Stimulated activated naive CD8-positive, alpha-beta T cell treated with anti-CD3 and anti-CD28 coated beads, Interleukin-15, Interleukin-2, amounts not matched to agents 100 U/mL and 50 U/mL, for 24 hours (primary cell): ENCODE data around the gene ISG15.
"Not testable (repeated sequence)": the region's sequence is repeated elsewhere in the genome, so short reads cannot be mapped to it uniquely, and the experiment has no call there.

Source experiments
- ATAC-seq: fragments of 150-1000 bp; cut with Tn5 transposase; one replicate; pipeline ENCODE4 v1.10.0; 2021
- DNase-seq: peaks from one replicate; pipeline ENCODE4 v3.0.0; 2021

ISG15 gene

DNA sequence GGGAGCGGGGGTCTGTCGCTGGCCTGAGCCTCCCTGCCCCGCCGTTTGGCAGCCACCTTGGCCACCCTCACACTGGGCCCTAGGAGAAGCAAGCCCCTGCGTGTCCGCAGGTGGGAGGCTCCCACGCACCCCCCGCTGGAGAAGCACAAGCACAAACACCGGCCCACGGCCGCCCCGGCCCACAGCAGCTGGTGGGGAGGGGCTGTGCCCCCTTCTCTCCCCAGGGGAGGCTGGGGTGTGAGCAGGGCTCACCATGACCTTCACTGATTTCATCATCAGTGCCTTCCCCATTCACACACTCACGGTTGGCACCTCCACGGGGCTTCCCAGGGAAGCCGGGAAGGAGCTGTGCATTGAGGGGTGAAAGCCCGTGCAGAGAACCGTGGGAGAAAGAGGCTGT, 14.5 kb downstream of the ISG15 start:
- DNase-seq (no peak), ATAC-seq (no peak)

DNA sequence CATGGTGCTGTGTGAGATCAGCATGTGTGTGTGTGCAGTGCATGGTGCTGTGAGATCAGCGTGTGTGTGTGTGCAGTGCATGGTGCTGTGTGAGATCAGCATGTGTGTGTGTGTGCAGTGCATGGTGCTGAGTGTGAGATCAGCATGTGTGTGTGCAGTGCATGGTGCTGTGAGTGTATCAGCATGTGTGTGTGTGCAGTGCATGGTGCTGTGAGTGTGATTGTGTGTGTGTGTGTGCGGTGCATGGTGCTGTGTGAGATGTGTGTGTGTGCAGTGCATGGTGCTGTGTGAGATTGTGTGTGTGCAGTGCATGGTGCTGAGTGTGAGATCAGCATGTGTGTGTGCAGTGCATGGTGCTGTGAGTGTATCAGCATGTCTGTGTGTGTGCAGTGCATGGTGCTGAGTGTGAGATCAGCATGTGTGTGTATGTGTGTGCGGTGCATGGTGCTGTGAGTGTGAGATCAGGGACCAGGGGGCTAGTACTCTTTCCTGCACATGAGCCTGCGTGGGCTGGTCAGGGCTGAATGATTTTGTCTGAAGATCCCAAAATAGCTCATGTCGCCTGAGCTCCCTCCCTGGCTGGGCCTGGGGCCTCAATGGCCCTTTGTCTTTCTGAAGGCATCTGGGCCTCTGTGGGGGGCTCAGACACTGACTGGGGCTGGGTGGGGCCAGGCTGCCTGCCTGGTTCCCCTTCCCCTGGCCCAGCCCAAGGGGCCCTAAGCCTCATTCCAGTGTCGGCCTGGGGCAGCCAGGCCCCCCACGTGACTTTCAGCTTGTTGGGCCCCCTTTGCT, 17.8 kb downstream of the ISG15 start:
- DNase-seq, ATAC-seq: not testable (repeated sequence)

DNA sequence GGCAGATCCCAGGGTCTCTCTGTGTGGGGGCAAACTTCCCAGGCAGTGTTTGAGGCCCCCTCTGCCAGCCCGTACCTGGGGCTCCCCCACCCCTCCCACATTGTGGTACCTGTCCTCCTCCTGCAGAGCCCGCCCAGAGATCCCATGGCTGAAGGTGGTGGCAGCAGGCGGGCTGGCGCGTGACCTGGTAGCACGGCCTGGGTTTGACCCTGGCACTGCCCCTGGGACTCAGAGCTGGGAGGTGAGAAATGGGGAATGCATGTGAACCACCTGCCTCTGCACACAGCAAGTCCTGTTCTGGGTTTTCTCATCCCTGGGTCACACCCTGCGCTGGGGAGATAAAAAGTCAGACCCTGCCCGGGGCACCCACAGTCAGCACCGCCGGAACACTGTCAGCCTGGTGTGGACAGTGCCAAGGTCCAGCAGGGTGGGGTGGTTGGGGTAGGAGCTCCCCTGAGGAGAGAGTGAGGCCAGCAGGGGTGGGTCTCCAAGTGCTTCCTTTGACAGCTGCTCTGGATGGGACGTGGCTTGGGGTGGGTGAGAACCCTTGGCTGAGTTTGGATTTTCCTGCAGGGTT, 18.4 kb downstream of the ISG15 start:
- ATAC-seq: no peak
- no peak for DNase-seq

DNA sequence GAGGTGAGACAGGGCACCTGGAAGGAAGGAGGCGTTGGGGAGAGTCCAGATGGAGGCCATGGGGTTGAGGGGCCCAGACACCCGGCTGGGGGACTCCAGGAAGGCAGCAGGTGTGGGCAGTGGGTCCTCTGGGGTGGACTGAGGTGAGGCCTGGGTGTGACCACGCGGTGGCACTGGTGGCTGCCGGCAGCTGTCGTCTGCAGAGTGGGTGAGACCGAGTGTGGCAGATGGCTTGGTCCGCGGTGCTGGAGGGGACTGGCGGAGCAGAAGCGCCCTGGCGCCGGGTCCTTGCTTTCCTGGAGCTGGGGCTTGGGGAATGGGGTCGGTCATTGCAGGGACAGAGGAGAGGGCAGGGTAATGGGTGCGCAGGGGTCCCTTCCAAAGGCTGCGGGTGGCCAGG, 19.1 kb downstream of the ISG15 start:
- no peak for ATAC-seq
- DNase-seq: no peak

DNA sequence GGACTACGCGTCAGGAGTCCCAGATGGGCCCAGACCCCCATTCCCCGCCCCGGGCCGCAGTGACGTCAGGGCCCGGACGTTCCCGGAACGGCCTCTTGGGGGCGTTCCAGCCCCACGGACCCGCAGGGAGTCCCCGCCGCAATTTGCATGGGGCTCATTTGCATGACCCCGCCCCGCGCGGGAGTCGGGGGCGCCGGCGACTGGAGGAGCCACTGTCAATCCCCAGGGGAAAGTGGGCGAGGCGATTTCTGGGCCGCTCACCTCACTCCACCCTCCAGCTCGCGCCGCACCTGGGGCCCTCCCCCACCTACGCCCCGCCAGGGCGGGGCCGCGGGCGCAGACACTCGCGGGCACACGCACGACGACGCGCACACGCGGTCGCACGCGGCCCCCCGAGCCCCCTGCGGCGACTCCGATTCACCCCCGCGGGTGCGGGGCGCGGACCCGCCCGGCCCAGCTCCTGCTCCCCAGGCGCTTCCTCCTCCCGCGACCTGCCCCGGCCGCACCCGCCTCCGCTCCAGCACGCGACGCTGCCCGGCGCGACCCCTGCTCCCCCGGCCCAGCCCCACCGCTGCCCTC, 19.8 kb downstream of the ISG15 start:
- peak; percentile 95 for ATAC-seq
- DNase-seq: peak; percentile 96

DNA sequence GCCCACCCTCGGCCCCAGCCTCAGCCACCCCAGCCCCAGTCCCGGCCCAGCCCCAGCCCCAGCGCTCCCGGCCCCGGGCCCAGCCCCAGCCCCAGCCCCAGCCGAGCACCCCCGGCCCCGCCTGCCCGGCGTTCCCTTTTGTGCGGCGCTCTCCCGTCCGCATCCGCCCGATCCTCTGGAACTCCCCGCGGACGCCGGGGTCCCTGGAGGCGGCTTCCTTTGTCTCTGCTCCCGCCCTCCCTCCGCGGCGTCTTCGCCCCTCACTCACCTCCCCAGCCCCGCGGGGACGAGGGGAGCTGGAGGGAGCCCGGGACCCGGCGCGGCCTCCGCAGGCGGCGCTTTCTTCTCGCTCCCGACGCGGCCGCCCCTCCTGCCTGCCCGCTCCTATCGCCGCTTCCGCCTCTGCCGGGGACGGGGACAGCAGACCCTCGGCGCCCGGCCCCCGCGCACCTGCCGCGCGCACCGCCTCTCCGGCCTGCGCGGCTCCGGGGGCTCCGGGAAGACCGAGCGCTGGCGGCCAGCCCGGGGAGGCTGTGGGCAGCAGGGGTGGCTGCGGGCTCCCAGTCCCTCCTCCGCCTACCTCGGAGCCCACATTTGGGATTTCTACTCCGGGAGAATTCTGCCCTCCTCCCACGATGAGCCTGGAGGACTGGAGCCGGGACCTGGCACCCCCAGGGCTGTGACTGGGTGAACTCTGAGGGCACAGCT, 20.6 kb downstream of the ISG15 start:
- no peak for ATAC-seq
- no peak for DNase-seq

DNA sequence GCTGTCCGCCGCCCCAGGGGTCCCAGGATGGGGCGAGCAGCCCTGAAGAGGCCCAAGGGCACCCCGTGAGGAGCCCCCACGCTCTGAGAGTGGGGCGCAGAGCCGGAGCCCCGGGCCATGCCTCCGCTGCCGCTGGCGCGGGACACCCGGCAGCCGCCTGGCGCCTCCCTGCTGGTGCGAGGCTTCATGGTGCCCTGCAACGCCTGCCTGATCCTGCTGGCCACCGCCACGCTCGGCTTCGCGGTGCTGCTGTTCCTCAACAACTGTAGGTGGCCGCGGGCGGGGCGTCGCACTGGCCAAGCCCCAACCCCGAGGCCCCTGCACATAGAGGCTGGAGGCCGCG, 21.1 kb downstream of the ISG15 start:
- DNase-seq (no peak), ATAC-seq (no peak)

DNA sequence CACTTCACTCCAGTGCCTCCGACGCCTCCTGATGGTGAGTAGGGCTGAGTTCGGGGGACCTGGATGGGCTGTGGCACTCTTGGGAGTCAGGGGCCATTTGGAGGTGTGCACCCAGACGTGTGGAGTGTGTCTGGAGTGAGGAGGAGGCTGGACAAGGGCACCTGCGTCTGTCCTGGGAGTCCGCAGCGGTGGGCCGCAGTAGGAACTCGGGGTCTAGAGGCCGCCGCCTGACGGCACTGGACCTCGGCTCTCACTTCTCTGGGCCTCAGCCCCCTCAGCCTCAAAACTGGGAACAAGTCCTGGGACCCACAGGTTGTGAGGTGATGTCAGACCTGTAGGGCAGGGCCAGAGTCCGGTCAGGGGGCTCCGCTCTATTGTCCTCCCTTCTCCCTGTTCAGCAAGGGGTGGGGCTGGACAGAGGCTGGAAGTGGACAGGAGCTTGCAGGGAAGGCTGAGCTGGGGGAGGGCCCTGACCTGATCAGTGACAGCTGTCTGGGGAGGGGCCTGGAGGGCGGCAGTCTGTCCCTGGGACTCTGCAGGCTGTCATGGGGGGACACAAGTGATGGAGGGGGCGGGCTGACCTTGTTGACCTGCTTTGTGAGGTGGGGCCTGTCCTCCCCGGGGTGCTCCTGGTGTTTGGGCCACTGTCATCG, 22.1 kb downstream of the ISG15 start:
- no peak for ATAC-seq
- no peak for DNase-seq

DNA sequence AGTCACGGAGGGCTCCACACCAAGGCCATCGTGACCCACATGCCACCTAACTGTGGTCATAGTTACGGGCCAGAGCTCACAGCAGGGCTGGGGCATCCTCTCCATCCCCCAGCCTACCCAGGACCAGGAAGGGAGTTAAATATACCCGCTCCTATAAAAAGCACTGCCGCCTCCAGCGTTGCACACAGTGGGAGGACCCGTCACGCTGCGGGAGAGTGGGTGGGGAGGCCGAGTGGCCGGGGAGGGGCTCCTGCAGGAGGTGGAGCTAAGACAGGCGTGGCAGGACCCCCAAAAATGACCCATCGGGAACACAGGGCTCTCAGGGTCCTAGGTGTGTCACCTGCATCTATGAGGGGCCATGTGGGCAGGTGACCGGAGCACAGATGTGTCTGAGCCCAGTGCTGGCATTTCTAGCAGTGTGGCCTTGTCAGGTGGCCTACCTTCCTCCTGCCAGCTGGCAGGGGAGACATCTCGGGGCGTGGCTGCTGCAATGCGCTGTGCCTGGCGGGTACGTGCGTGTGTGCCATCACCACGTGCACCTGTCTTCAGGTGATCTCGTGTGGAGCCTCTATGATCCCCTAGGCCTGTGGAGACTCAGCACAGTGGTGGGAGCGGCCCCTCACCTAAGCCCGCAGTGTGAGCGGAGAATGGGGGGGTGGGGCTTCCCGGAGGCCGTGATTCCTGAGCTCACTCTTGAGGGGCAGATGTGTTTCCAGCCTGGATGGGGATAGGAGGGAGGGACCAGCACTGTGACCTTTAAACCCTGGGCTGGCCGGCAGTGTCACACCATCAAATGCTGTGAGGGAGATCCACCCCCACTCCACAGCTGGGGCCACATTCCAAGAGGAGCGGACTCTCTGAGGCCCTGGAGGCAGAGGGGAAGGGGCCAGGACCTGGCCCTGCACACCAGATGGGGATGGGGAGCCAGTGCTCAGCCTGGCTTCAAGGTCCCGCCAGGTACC, 24.4 kb downstream of the ISG15 start:
- no peak for DNase-seq
- ATAC-seq: no peak

DNA sequence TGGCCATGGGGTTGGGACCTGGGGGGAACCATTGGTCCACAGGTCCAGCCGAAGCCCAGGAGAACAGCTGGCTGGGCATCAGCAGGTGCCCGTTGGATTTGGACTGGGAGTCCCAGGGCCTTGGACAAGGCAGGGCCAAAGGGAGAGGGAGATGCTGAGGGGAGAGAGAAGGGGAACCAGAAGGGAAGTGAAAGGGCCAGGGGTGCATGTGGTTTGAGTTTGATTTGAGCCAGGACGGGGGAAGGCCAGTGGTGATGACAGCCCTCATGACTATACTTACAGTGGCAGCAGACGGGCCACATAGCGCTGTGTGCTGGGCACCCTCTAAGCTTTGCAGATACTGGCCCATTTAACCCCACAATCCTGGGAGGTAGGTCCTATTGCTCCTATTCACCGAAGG, 25.4 kb downstream of the ISG15 start:
- no peak for ATAC-seq
- DNase-seq: no peak

DNA sequence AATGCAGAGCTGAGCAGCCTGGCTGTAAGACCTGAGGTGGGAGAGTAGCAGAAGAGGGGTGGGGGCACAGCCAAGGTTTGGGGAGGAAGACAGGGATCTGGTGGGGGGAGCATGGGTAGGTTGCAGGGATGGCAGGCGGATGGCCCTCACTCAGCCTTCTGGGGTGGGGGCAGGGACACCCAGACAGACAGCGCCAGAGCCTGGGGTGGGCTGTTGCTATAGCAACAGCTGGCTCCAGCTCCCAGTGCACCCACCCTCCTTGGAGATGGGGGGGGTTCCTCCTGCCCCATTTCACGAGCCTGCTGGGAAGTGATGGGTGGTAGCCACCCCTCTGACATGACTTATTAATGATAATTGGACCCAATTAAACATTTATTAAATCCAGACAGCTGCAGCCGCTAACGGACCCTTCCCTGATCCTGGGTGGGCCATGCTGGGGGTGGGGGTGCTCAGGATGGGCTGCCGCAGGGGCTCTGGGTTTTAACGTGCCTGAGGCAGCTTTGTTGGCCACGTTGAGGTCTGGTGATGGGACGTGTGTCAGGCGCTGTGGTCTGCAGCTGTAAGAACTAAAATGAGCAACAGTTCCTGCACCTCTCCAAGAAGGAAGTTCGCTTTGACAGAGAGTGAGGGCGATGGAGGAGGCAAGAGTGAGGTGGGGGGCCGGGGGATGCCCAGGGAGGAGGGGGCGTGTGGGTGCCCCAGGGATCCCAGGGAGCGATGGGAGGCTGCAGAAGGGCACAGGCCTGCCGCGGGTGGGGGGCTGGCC, 26.0 kb downstream of the ISG15 start:
- DNase-seq (peak; percentile 43), ATAC-seq (peak; percentile 21)

DNA sequence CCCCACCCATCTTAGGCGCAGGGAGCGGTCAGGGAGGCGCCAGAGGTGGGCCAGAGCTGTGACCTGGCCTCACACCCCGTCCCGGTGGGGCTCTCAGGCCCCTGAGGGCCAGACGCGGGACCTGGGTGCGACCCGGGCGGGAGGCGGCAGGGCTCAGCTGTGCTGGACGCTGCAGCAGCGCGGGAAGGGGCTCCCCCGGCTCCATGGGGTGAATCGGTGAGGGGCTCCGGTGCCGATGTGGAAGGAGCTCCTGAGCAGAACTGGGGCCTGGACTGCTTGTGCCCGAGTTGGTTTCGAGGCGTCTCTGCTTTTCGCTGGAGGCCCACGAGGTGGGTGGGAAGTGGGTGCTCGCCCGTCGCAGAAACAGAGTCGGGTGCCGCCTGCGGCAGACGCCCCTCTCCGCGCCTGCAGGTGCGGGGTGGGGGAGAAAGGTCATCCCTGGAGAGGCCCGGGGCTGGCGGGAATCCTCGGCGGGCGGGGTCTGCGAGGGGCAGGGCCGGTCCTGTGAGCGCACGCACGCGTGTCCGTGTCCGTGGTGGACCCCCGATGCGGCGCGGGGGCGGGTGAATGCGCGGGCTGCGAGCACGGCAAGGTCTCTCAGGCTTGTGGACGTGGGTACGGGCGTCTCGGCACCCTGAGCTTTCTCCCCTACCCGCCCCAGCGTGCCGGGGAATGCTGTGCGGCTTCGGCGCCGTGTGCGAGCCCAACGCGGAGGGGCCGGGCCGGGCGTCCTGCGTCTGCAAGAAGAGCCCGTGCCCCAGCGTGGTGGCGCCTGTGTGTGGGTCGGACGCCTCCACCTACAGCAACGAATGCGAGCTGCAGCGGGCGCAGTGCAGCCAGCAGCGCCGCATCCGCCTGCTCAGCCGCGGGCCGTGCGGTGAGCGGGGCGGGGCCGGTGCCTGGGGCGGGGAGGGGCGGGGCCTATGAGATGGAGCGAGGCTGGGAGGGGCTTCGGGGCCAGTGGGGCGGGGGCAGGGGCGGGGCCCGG, 27.0 kb downstream of the ISG15 start:
- ATAC-seq: peak; percentile 70

DNA sequence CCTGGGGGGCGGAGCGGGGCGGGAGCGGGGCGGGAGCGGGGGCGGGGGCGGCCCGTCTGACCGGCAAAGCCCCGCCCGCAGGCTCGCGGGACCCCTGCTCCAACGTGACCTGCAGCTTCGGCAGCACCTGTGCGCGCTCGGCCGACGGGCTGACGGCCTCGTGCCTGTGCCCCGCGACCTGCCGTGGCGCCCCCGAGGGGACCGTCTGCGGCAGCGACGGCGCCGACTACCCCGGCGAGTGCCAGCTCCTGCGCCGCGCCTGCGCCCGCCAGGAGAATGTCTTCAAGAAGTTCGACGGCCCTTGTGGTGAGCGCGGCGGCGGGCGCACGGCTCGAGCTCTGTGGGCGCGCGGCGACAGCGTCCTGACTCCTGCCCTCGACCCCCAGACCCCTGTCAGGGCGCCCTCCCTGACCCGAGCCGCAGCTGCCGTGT, 27.8 kb downstream of the ISG15 start:
- DNase-seq (no peak), ATAC-seq (no peak)

More for the DNA sequence above, 27.0 kb downstream of the ISG15 start:
- DNase-seq: peak; percentile 79

DNA sequence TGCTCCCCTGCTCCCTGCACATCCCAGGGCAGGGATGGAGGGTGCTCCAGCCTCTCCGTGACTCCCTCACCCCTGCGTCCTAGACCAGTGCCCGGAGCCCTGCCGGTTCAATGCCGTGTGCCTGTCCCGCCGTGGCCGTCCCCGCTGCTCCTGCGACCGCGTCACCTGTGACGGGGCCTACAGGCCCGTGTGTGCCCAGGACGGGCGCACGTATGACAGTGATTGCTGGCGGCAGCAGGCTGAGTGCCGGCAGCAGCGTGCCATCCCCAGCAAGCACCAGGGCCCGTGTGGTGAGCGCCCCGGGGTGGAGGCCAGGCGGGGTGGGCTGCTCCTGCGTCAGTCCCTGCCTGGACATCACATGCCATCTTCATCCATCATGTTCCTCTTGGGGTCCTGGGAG, 28.6 kb downstream of the ISG15 start:
- ATAC-seq (no peak), DNase-seq (no peak)

DNA sequence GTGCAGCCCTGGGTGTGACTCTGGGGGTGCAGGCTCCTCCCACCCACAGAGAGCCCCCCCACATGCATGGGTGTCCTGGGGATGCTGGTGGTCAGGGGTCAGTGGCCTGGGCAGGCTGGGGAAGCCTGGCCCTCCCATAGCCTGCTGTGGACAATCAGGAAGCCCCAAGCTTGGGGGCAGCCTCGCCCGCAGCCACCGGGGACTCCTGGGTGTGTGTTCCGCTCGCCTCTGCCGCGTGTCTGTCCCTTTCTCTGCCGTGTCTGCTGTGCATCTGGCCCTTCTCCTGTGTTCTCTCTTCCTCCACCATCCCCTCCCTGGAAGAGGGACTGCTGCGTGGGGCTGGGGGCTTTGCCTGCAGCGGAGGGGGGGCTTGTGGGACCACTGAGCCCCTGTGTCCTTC, 29.5 kb downstream of the ISG15 start:
- no peak for ATAC-seq
- DNase-seq: no peak

DNA sequence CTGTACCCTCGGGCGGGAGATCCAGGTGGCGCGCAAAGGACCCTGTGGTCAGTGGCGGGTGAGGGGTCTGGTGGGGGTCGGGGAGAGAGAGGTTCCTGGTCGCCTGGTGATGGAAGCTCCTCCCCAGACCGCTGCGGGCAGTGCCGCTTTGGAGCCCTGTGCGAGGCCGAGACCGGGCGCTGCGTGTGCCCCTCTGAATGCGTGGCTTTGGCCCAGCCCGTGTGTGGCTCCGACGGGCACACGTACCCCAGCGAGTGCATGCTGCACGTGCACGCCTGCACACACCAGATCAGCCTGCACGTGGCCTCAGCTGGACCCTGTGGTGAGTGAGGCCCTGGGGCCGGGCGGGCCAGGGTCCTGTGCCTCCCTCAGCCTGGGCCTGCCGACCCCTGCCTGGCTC, 30.1 kb downstream of the ISG15 start:
- ATAC-seq (no peak), DNase-seq (no peak)

DNA sequence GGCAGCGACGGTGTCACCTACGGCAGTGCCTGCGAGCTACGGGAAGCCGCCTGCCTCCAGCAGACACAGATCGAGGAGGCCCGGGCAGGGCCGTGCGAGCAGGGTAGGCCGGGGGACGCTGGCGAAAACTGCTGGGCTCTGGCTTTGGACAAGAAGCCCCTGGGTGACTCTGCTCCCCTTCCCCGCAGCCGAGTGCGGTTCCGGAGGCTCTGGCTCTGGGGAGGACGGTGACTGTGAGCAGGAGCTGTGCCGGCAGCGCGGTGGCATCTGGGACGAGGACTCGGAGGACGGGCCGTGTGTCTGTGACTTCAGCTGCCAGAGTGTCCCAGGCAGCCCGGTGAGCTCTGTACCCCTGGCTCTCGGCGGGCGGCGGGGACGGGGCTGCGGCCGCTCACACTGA, 30.6 kb downstream of the ISG15 start:
- no peak for ATAC-seq

DNA sequence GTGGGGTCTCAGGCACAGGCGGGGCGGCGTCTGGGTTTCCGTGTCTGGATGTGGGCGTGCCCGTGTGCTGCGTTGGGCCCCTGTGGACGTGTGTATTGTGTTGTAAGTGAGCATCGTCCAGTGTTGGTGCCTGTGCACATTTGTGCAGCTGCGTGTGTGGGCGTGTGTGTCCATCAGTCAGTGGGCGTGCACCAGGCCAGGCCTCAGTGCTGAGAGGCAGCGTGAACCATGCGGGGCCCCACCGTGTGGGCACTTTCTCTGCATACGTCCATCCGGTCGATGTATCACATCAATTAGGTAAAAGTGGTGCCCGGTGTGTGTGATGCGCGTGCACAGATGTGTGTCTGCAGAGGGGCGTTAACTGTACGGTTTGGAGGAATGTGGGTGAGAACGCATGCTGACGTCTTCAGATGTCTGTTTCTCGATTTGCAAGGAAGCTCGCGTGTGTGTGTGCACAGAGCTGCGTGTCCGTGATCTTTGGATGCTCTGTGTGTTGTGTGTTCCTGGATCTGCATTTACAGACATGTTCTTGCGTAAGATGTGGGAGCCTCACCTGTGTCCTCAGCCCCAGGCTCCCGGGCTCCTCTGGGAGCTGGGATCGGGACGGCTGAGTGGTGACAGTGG, 31.3 kb downstream of the ISG15 start:
- DNase-seq: no peak
- no peak for ATAC-seq

More for the DNA sequence above, 30.6 kb downstream of the ISG15 start:
- DNase-seq: no peak

DNA sequence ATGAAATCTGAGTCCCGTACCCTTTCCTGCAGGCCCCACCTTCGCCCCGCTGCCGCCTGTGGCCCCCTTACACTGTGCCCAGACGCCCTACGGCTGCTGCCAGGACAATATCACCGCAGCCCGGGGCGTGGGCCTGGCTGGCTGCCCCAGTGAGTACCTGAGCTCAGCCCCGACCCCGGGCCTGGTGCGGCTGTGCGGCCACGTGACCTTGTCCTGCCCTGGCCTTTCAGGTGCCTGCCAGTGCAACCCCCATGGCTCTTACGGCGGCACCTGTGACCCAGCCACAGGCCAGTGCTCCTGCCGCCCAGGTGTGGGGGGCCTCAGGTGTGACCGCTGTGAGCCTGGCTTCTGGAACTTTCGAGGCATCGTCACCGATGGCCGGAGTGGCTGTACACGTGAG, 31.8 kb downstream of the ISG15 start:
- DNase-seq (no peak), ATAC-seq (no peak)
